K562 (cell line): Measurements from ENCODE around the gene TRAPPC2L. TPM values are rescaled to one million over a fixed set of nuclear protein-coding genes. Genes with fewer than 3 reads are reported as not detected.

Source experiments
- CBX8 ChIP-seq: fragments of 200-600 bp; sonication (generic); IDR thresholded peaks from 2 replicates; pipeline ENCODE4 v1.6.1; 2012; ENCODE audit warnings: borderline replicate concordance, mixed run types, low read depth, mild to moderate bottlenecking, moderate library complexity, mixed read lengths, low read length, control low read depth, inconsistent platforms; ENCODE audit not compliant: poor library complexity, severe bottlenecking; ENCODE audit errors: extremely low read depth
- CC2D1A ChIP-seq: fragments of 450-650 bp; IDR thresholded peaks from 2 replicates; pipeline ENCODE4 v1.6.1; 2017; ENCODE audit warnings: mild to moderate bottlenecking
- CREM ChIP-seq: IDR thresholded peaks from 2 replicates; pipeline ENCODE4 v1.6.1; 2014; ENCODE audit warnings: antibody characterized with exemption, low read depth
- ETS2 ChIP-seq: IDR thresholded peaks from 2 replicates; pipeline ENCODE4 v1.6.1; 2016; ENCODE audit warnings: borderline replicate concordance, missing genetic modification characterization, mild to moderate bottlenecking, moderate library complexity, missing compliant biosample characterization; ENCODE audit not compliant: poor library complexity, severe bottlenecking
- KAT8 ChIP-seq: fragments of 450-650 bp; IDR thresholded peaks from 2 replicates; pipeline ENCODE4 v1.6.1; 2016; ENCODE audit warnings: low read depth, mild to moderate bottlenecking
- MLX ChIP-seq, 2 experiments: fragments of 450-650 bp in 1 of 2; sonication (generic) in 1 of 2; formaldehyde crosslinking; conservative IDR thresholded peaks; 2 replicates each; pipeline versions ENCODE4 v1.4.0 to v1.8.1; 2020 to 2022; ENCODE audit warnings: mild to moderate bottlenecking in 1 of 2, missing genetic modification reagents in 1 of 2
- NR0B1 ChIP-seq: fragments of 450-650 bp; IDR thresholded peaks from one replicate; pipeline ENCODE4 v1.6.1; 2018; ENCODE audit warnings: mild to moderate bottlenecking, moderate library complexity; ENCODE audit not compliant: partially characterized antibody
- POLR2G ChIP-seq: fragments of 200-400 bp; formaldehyde crosslinking; IDR thresholded peaks from 2 replicates; pipeline ENCODE4 v1.6.1; 2017; ENCODE audit warnings: low read depth, mild to moderate bottlenecking, antibody characterized with exemption, low read length, moderate library complexity
- TFAP4 ChIP-seq: sonication (generic); formaldehyde crosslinking; IDR thresholded peaks from 2 replicates; pipeline ENCODE4 v1.8.0; 2022; ENCODE audit warnings: missing genetic modification reagents, mild to moderate bottlenecking, moderate library complexity, borderline replicate concordance
- TOE1 ChIP-seq, 2 experiments: fragments of 450-650 bp in 1 of 2; sonication (generic) in 1 of 2; formaldehyde crosslinking in 1 of 2; IDR thresholded peaks; 2 replicates each; pipeline versions ENCODE4 v1.7.1 to v1.8.0; 2016 to 2022; ENCODE audit warnings: borderline replicate concordance in 2 of 2, mild to moderate bottlenecking in 2 of 2, antibody characterized with exemption in 1 of 2, inconsistent platforms in 1 of 2, low read depth in 1 of 2, missing genetic modification reagents in 1 of 2, moderate library complexity in 1 of 2
- ZBTB11 ChIP-seq, 3 experiments: fragments of 200-800 bp in 1 of 3; fragments of 250-450 bp in 1 of 3; fragments of 450-650 bp in 1 of 3; sonication (Bioruptor Pico) in 1 of 3; sonication (Bioruptor generic) in 1 of 3; formaldehyde crosslinking in 1 of 3; IDR thresholded peaks; 2 replicates each; pipeline versions ENCODE4 v1.6.1 to v1.8.0; 2016 to 2022; ENCODE audit warnings: mild to moderate bottlenecking in 2 of 3, missing genetic modification characterization in 2 of 3, missing compliant biosample characterization in 1 of 3, moderate library complexity in 1 of 3
- ZFP91 ChIP-seq: sonication (generic); formaldehyde crosslinking; IDR thresholded peaks from 2 replicates; pipeline ENCODE4 v1.8.0; 2022; ENCODE audit warnings: mild to moderate bottlenecking, missing genetic modification reagents
- polyA plus RNA-seq, 8 experiments: library from polyadenylated mRNA; depleted of rRNA in 4 of 8; stranded (reverse) in 5 of 8; unstranded in 3 of 8; fragments of >200 nt; fragmentation: Nextera tagmentation in 2 of 8; fragmentation: Illumina TruSeq in 1 of 8; extraction: Ambion mirVana in 2 of 8; extraction: Trizol in 1 of 8; gene quantifications; 2 replicates each; pipeline versions ENCODE4 v1.2.1 to v1.2.3, GENCODE V29; 2011 to 2014; ENCODE audit warnings: inconsistent platforms in 1 of 8, missing spikeins in 1 of 8
- total RNA-seq, 7 experiments: library from RNA; depleted of rRNA in 6 of 7; stranded (reverse); fragments of >200 nt in 6 of 7; fragmentation: Illumina TruSeq in 2 of 7; extraction: Trizol in 2 of 7; gene quantifications; 2 replicates each; pipeline versions ENCODE4 v1.2.1 to v1.2.3, GENCODE V29; 2011 to 2021; ENCODE audit warnings: low replicate concordance in 1 of 7

The TRAPPC2L gene
- total and polyA plus RNA-seq, 9 of the 15 experiments (the other 6 are each of a cell fraction or from before 2014, with no cell fraction given): 60.4 to 398 (median 97.5) TPM

- TF ChIP-seq CBX8 (no peak), ZFP91 (CRISPR knock-in tag) (peak; percentile 35; the same call in 1 of the 2 replicates), MLX (CRISPR knock-in tag; conservative IDR thresholded peaks at IDR 0.05) (no peak), KAT8 (0 out of 2 replicates have a peak, but pooled peaks have one; percentile 17), ZBTB11 (CRISPR knock-in tag; IDR thresholded peaks at IDR 0.05) (peak in 1 of 3 experiments; percentile 61; a peak in 2 of 6 replicates), POLR2G (peak; percentile 84), NR0B1 (no peak), ETS2 (tag) (no peak), TOE1 (IDR thresholded peaks at IDR 0.05; ENCODE audit: borderline replicate concordance) (no peak), TOE1 (CRISPR knock-in tag; IDR thresholded peaks at IDR 0.05; ENCODE audit: borderline replicate concordance, low read depth) (0 out of 2 replicates have a peak, but pooled peaks have one; percentile 33), CC2D1A (no peak), TFAP4 (CRISPR knock-in tag) (peak; percentile 45; the same call in 1 of the 2 replicates), CREM (peak; percentile 91)
Observed at GRCh38 chr16:88870608-88871348, 13.9 kb downstream of the TRAPPC2L start (continued).
